Gastroesophageal sphincter (tissue), 4 donors: ENCODE data around the gene FOXL2. TPM values are rescaled to one million over a fixed set of nuclear protein-coding genes. Genes with fewer than 3 reads are reported as not detected.

Experiments
- ATAC-seq: fragments of 150-250 bp; one replicate; pipeline ENCODE4 v1.9.1; 2016; ENCODE audit warnings: mild to moderate bottlenecking, moderate library complexity
- H3K27ac ChIP-seq, 4 donors: fragments of 200-600 bp; sonication (generic) in 3 of 4; 1 replicate in 3 of 4; 2 replicates in 1 of 4; pipeline ENCODE4 v1.5.1; 2016 to 2019
- H3K27me3 ChIP-seq: fragments of 200-600 bp; sonication (generic); one replicate; pipeline ENCODE4 v1.5.1; 2019
- H3K36me3 ChIP-seq, 2 donors: fragments of 200-600 bp; sonication (generic); one replicate each; pipeline ENCODE4 v1.5.1; 2019; ENCODE audit warnings: control low read depth in 1 of 2
- H3K4me1 ChIP-seq, 3 donors: fragments of 200-600 bp; sonication (generic); 1 replicate in 2 of 3; 2 replicates in 1 of 3; pipeline ENCODE4 v1.5.1; 2016 to 2019; ENCODE audit warnings: control low read depth in 2 of 3
- H3K4me3 ChIP-seq, 2 donors: fragments of 200-600 bp; sonication (generic); one replicate each; pipeline ENCODE4 v1.5.1; 2019; ENCODE audit warnings: mild to moderate bottlenecking in 1 of 2, moderate library complexity in 1 of 2
- H3K9me3 ChIP-seq, 3 donors: fragments of 200-600 bp; sonication (generic); one replicate each; pipeline ENCODE4 v1.5.1; 2017 to 2019; ENCODE audit warnings: control low read depth in 2 of 3
- CTCF ChIP-seq, 4 experiments: fragments of 200-600 bp in 2 of 4; fragments of 450-650 bp in 2 of 4; sonication (generic) in 1 of 4; IDR thresholded peaks; one replicate each; pipeline ENCODE4 v1.5.1; 2017 to 2019; ENCODE audit warnings: antibody characterized with exemption in 4 of 4, mild to moderate bottlenecking in 2 of 4, moderate library complexity in 2 of 4
- EP300 ChIP-seq: sonication (generic); formaldehyde crosslinking; IDR thresholded peaks from one replicate; pipeline ENCODE4 v1.6.1; 2017; ENCODE audit warnings: antibody characterized with exemption, mild to moderate bottlenecking
- POLR2A ChIP-seq, 2 donors: fragments of 450-650 bp; IDR thresholded peaks; one replicate each; pipeline ENCODE4 v1.6.1; 2017; ENCODE audit warnings: antibody characterized with exemption in 2 of 2, mild to moderate bottlenecking in 2 of 2, moderate library complexity in 1 of 2
- POLR2AphosphoS5 ChIP-seq: sonication (generic); formaldehyde crosslinking; IDR thresholded peaks from one replicate; pipeline ENCODE4 v1.6.1; 2017; ENCODE audit warnings: antibody characterized with exemption
- WGBS, 2 donors: methylation state at CpG; one replicate each; pipeline ENCODE4 v1.1.5; 2018; ENCODE audit warnings: low coverage in 1 of 2; 5-methylcytosine and 5-hydroxymethylcytosine counted together
- total RNA-seq, 4 donors: library from RNA; depleted of rRNA; stranded (reverse); fragments of >200 nt; gene quantifications; one replicate each; pipeline ENCODE4 v1.1.0, GENCODE V29; 2016

The FOXL2 gene
- total RNA-seq, 4 donors from 2014 or later: not detected

- ATAC-seq: no peak
- Histone ChIP-seq H3K27ac (no peak overlapping the region), H3K4me3 (no peak overlapping the region), H3K4me1 (peaks cover 0 to 7% (median 0%) of the 10 kb centered on the region in 3 donors), H3K36me3 (no peaks in the 10 kb centered on the region), H3K27me3 (peaks cover 67% of the 10 kb centered on the region), H3K9me3 (peaks cover 0 to 25% (median 0%) of the 10 kb centered on the region in 3 donors)
- TF ChIP-seq EP300 (no peak), CTCF (IDR thresholded peaks at IDR 0.05) (no peak), POLR2A (IDR thresholded peaks at IDR 0.05) (no peak), POLR2AphosphoS5 (no peak)
Observed at GRCh38 chr3:138964923-138965322, 18.0 kb upstream of the FOXL2 start.

GRCh38 chr3:138964264-138964663 is 17.3 kb upstream of the FOXL2 start:
- 95 to 100% methylated on average over 2 of the region's 2 CpGs for WGBS, 2 donors
- Histone ChIP-seq H3K36me3 (no peaks in the 10 kb centered on the region), H3K27me3 (peaks cover 67% of the 10 kb centered on the region), H3K9me3 (peaks cover 0 to 25% (median 0%) of the 10 kb centered on the region in 3 donors), H3K4me3 (no peak overlapping the region), H3K27ac (no peak overlapping the region), H3K4me1 (peaks cover 0 to 7% (median 0%) of the 10 kb centered on the region in 3 donors)
- ATAC-seq: no peak
- TF ChIP-seq POLR2A (IDR thresholded peaks at IDR 0.05): no peak
- no peak for TF ChIP-seq CTCF (IDR thresholded peaks at IDR 0.05)
- TF ChIP-seq POLR2AphosphoS5: no peak
- no peak for TF ChIP-seq EP300

- Histone ChIP-seq H3K27ac (no peak overlapping the region), H3K27me3 (peaks cover 77% of the 10 kb centered on the region)
- no peak for ATAC-seq
Observed at GRCh38 chr3:138962854-138963560, 16.1 kb upstream of the FOXL2 start.

GRCh38 chr3:138960417-138960852 is 13.5 kb upstream of the FOXL2 start:
- Histone ChIP-seq H3K27ac (no peak overlapping the region), H3K9me3 (peaks cover 0 to 19% (median 0%) of the 10 kb centered on the region in 3 donors), H3K27me3 (peaks cover 89% of the 10 kb centered on the region), H3K36me3 (no peaks in the 10 kb centered on the region), H3K4me1 (peaks cover 0 to 7% (median 0%) of the 10 kb centered on the region in 3 donors), H3K4me3 (no peak overlapping the region)
- TF ChIP-seq EP300: no peak
- no peak for TF ChIP-seq POLR2AphosphoS5
- TF ChIP-seq CTCF (IDR thresholded peaks at IDR 0.05): no peak
- TF ChIP-seq POLR2A (IDR thresholded peaks at IDR 0.05): no peak
- 8 to 10% methylated on average over 5 to 11 of the region's 36 CpGs for WGBS, 2 donors
- no peak for ATAC-seq

More at GRCh38 chr3:138962854-138963560, 16.1 kb upstream of the FOXL2 start:
- no peak for TF ChIP-seq CTCF (IDR thresholded peaks at IDR 0.05)
- TF ChIP-seq EP300: no peak
- TF ChIP-seq POLR2A (IDR thresholded peaks at IDR 0.05): no peak
- no peak for TF ChIP-seq POLR2AphosphoS5
- H3K9me3 ChIP-seq: peaks cover 0 to 25% (median 0%) of the 10 kb centered on the region in 3 donors
- H3K4me1 ChIP-seq: peaks cover 0 to 7% (median 0%) of the 10 kb centered on the region in 3 donors
- no peak overlapping the region for H3K4me3 ChIP-seq
- 46% methylated on average over 3 of the region's 8 CpGs; no CpG with 5 or more reads in 1 of the 2 donors for WGBS, 2 donors
- no peaks in the 10 kb centered on the region for H3K36me3 ChIP-seq

- no peak for TF ChIP-seq CTCF (IDR thresholded peaks at IDR 0.05)
- TF ChIP-seq POLR2A (IDR thresholded peaks at IDR 0.05): no peak
- TF ChIP-seq EP300: no peak
- TF ChIP-seq POLR2AphosphoS5: no peak
- H3K9me3 ChIP-seq: no peaks in the 10 kb centered on the region
- WGBS, 2 donors: 77 to 100% methylated on average over 1 to 4 of the region's 8 CpGs
- H3K27ac ChIP-seq: no peak overlapping the region
- no peak for ATAC-seq
- H3K4me1 ChIP-seq: peaks cover 0 to 36% (median 28%) of the 10 kb centered on the region in 3 donors
- no peaks in the 10 kb centered on the region for H3K36me3 ChIP-seq
- peaks cover 100% of the 10 kb centered on the region for H3K27me3 ChIP-seq
- H3K4me3 ChIP-seq: no peak overlapping the region
Observed at GRCh38 chr3:138950701-138951100, 3.8 kb upstream of the FOXL2 start.
